Tibial nerve (tissue), 4 donors: ENCODE measurements around the gene RPA3. TPM values are rescaled to one million over a fixed set of nuclear protein-coding genes. Genes with fewer than 3 reads are reported as not detected.
"Not testable (repeated sequence)": the region's sequence is repeated elsewhere in the genome, so short reads cannot be mapped to it uniquely, and the experiment has no call there.

Source experiments
- DNase-seq, 2 donors: peaks; one replicate each; pipeline ENCODE4 v3.0.0-alpha.2; 2019; ENCODE audit warnings: low spot score in 2 of 2
- H3K27ac ChIP-seq, 4 donors: fragments of 200-600 bp; sonication (generic) in 3 of 4; one replicate each; pipeline ENCODE4 v1.5.1; 2017 to 2019; ENCODE audit warnings: mild to moderate bottlenecking in 1 of 4
- H3K27me3 ChIP-seq, 2 donors: fragments of 200-600 bp; sonication (generic) in 1 of 2; one replicate each; pipeline versions ENCODE4 v1.5.1 to v1.6.0; 2017 to 2019
- H3K36me3 ChIP-seq, 3 donors: fragments of 200-600 bp; sonication (generic); one replicate each; pipeline ENCODE4 v1.5.1; 2018 to 2019
- H3K4me1 ChIP-seq, 4 donors: fragments of 200-600 bp; sonication (generic) in 3 of 4; one replicate each; pipeline ENCODE4 v1.5.1; 2017 to 2019
- H3K4me3 ChIP-seq, 4 donors: fragments of 200-600 bp; sonication (generic) in 3 of 4; one replicate each; pipeline ENCODE4 v1.5.1; 2017 to 2019; ENCODE audit warnings: mild to moderate bottlenecking in 1 of 4, moderate library complexity in 1 of 4
- H3K9me3 ChIP-seq, 4 donors: fragments of 200-600 bp; sonication (generic) in 3 of 4; one replicate each; pipeline ENCODE4 v1.5.1; 2017 to 2019
- CTCF ChIP-seq, 5 experiments: fragments of 200-600 bp in 3 of 5; fragments of 450-650 bp in 2 of 5; sonication (generic) in 3 of 5; IDR thresholded peaks; one replicate each; pipeline ENCODE4 v1.5.1; 2016 to 2019; ENCODE audit warnings: antibody characterized with exemption in 5 of 5, mild to moderate bottlenecking in 3 of 5, moderate library complexity in 2 of 5
- EP300 ChIP-seq, 2 donors: sonication (generic); formaldehyde crosslinking; IDR thresholded peaks; one replicate each; pipeline ENCODE4 v1.6.1; 2017; ENCODE audit warnings: antibody characterized with exemption in 2 of 2, mild to moderate bottlenecking in 1 of 2
- POLR2A ChIP-seq, 2 donors: fragments of 450-650 bp; IDR thresholded peaks; one replicate each; pipeline ENCODE4 v1.6.1; 2017; ENCODE audit warnings: antibody characterized with exemption in 2 of 2, mild to moderate bottlenecking in 2 of 2, moderate library complexity in 2 of 2
- WGBS, 2 donors: methylation state at CpG; one replicate each; pipeline ENCODE4 v1.1.5; 2018; 5-methylcytosine and 5-hydroxymethylcytosine counted together
- total RNA-seq, 4 donors: library from RNA; depleted of rRNA; stranded (reverse); fragments of >200 nt; gene quantifications; one replicate each; pipeline ENCODE4 v1.1.0, GENCODE V29; 2016

RPA3 gene
- total RNA-seq, 4 donors from 2014 or later: 14.4 to 21.9 (median 19.2) TPM

- Histone ChIP-seq H3K27ac (no peak overlapping the region), H3K4me3 (no peak overlapping the region), H3K27me3 (no peaks in the 10 kb centered on the region), H3K4me1 (peaks cover 0 to 3% (median 0%) of the 10 kb centered on the region in 4 donors), H3K9me3 (peaks cover 0 to 5% (median 0%) of the 10 kb centered on the region in 4 donors), H3K36me3 (no peaks in the 10 kb centered on the region)
- DNase-seq: no peak
- 61 to 64% methylated on average over 3 of the region's 3 CpGs for WGBS, 2 donors
- TF ChIP-seq POLR2A (IDR thresholded peaks at IDR 0.05) (no peak), EP300 (IDR thresholded peaks at IDR 0.05) (no peak), CTCF (IDR thresholded peaks at IDR 0.05) (no peak)
Observed at GRCh38 chr7:7664291-7664690, 54.1 kb downstream of the RPA3 start.

- peaks cover 0 to 3% (median 0%) of the 10 kb centered on the region in 4 donors for H3K4me1 ChIP-seq
- no peaks in the 10 kb centered on the region for H3K36me3 ChIP-seq
- H3K27ac ChIP-seq: no peak overlapping the region
- TF ChIP-seq POLR2A (IDR thresholded peaks at IDR 0.05) (no peak), EP300 (IDR thresholded peaks at IDR 0.05) (no peak), CTCF (IDR thresholded peaks at IDR 0.05) (peak in 2 of 5 experiments; percentile 19 to 22)
- no peaks in the 10 kb centered on the region for H3K27me3 ChIP-seq
- H3K4me3 ChIP-seq: no peak overlapping the region
- no peak for DNase-seq
- 79 to 81% methylated on average over 6 of the region's 6 CpGs for WGBS, 2 donors
- H3K9me3 ChIP-seq: peaks cover 0 to 9% (median 0%) of the 10 kb centered on the region in 4 donors
Observed at GRCh38 chr7:7662527-7662926, 55.9 kb downstream of the RPA3 start.

DNA sequence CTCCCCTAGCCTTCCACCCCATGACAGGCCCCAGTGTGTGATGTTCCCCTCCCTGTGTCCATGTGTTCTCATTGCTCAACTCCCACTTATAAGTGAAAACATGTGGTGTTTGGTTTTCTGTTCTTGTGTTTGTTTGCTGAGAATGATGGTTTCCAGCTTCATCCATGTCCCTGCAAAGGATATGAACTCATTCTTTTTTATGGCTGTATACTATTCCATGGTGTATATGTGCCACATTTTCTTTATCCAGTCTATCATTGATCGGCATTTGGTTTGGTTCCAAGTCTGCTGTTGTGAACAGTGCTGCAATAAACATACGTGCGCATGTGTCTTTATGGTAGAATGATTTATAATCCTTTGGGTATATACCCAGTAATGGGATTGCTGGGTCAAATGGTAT is 61.9 kb downstream of the RPA3 start:
- not testable (repeated sequence) for H3K4me3 ChIP-seq, H3K27me3 ChIP-seq, H3K9me3 ChIP-seq, DNase-seq, H3K4me1 ChIP-seq, H3K27ac ChIP-seq, H3K36me3 ChIP-seq
- 95 to 100% methylated on average over 3 of the region's 3 CpGs for WGBS, 2 donors

GRCh38 chr7:7654964-7655715 is 63.3 kb downstream of the RPA3 start:
- Histone ChIP-seq H3K27ac (no peak overlapping the region), H3K36me3 (no peaks in the 10 kb centered on the region), H3K9me3 (peaks cover 0 to 9% (median 0%) of the 10 kb centered on the region in 4 donors), H3K27me3 (no peaks in the 10 kb centered on the region), H3K4me3 (no peak overlapping the region), H3K4me1 (peaks cover 0 to 7% (median 0%) of the 10 kb centered on the region in 4 donors)
- TF ChIP-seq CTCF (IDR thresholded peaks at IDR 0.05): no peak
- TF ChIP-seq POLR2A (IDR thresholded peaks at IDR 0.05): no peak
- TF ChIP-seq EP300 (IDR thresholded peaks at IDR 0.05): no peak
- no peak for DNase-seq
- 70 to 72% methylated on average over 4 of the region's 4 CpGs for WGBS, 2 donors

GRCh38 chr7:7653593-7654187 is 64.7 kb downstream of the RPA3 start:
- no peak overlapping the region for H3K4me3 ChIP-seq
- no peak for DNase-seq
- H3K27me3 ChIP-seq: no peaks in the 10 kb centered on the region
- H3K36me3 ChIP-seq: no peaks in the 10 kb centered on the region
- no peak for TF ChIP-seq EP300 (IDR thresholded peaks at IDR 0.05)
- peak in 2 of 5 experiments; percentile 30 to 38 for TF ChIP-seq CTCF (IDR thresholded peaks at IDR 0.05)
- 64 to 67% methylated on average over 3 of the region's 3 CpGs for WGBS, 2 donors
- no peak overlapping the region for H3K27ac ChIP-seq
- peaks cover 0 to 7% (median 0%) of the 10 kb centered on the region in 4 donors for H3K4me1 ChIP-seq
- no peaks in the 10 kb centered on the region for H3K9me3 ChIP-seq
